ENCODE measurements around the gene PREB.
A peak's percentile ranks its signal among the peaks of the same experiment; 100 is the strongest.

The PREB gene

DNA sequence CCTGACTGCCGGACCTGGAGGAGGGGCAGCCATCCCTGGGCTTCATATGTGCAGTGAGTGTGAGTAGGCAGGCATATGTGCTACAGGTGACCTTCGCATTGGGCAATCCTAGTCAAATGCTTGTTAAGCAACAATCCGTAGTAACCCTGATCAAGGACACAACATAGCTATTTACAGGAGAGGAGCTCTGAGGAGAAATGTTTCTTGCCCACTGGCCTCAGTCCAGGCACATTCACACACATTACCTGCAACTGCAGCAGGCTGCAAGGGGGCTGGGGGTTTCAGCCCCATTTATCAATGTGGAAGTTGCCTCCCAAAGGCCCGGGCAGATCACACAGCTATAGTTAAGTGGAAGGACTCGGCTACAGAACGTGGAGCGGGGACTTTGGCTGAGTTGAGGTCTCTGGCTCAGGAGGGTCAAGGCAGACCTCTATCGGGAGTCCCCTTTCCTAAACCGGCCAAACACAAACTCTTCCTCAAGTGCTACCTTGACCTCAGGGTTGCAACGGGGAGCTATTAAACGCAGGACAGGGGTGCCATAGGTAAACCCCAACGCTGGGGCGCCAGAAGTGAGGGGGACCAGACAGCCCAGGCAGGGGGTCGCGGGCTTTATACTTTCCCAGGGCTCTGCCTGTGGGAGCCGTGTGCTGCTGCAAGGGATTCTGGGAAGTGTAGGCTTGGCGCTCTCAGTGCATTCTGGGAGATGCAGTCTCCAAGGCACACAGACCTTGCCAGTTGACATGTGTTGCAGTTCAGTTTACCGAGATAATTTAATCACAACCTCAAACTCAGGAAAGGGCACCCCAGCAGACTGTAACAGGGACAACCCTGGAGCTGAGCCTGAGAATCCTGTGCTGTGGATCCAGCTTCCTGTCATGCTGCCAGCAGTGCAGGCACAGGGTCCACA lies 38.4 kb downstream of the PREB start:
- no peak for DNase-seq (ENCODE audit: low read depth)

DNA sequence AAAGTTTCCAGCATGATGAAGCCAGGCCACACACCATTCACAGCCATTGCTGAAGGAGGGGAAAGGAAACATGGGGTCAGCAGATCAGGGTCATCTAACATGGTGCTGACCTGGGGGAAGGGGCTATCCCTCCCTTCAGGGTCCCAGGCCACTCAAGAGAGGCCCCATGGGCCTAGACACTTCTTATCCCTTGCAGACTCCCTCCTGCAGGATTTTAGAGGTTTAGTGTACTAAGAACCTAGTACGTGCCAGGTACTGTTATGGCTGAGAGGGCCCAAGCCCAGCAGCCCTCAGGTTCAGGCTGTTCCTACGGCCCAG lies 39.0 kb downstream of the PREB start:
- DNase-seq (ENCODE audit: low read depth): no peak

DNA sequence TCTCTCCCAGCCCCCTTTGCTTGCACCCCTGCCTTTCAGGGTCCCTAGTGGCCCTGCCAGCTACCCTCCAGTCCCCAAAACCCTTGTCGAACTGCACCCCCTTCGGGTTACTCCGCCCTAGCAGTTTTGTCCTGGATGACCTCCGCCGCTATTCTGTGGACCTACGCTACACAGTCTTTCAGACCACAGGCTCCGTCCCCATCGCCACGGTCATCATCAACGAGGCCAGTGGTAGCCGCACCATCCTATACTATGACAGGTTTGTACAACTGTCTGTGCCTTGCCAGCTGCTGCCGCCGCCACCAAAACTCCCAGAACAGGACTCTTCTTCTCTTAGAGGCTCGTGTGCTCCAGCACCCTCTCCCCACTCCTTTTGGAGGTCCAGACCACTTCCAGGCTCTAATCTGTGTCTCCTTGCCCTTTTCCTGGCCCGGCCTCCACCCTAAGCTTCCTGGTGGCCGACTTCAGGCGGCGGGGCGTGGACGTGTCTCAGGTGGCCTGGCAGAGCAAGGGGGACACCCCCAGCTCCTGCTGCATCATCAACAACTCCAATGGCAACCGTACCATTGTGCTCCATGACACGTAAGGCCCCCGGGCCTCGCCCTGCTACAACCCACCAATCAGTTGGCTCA lies 40.0 kb downstream of the PREB start:
- DNase-seq (ENCODE audit: low read depth): no peak

DNA sequence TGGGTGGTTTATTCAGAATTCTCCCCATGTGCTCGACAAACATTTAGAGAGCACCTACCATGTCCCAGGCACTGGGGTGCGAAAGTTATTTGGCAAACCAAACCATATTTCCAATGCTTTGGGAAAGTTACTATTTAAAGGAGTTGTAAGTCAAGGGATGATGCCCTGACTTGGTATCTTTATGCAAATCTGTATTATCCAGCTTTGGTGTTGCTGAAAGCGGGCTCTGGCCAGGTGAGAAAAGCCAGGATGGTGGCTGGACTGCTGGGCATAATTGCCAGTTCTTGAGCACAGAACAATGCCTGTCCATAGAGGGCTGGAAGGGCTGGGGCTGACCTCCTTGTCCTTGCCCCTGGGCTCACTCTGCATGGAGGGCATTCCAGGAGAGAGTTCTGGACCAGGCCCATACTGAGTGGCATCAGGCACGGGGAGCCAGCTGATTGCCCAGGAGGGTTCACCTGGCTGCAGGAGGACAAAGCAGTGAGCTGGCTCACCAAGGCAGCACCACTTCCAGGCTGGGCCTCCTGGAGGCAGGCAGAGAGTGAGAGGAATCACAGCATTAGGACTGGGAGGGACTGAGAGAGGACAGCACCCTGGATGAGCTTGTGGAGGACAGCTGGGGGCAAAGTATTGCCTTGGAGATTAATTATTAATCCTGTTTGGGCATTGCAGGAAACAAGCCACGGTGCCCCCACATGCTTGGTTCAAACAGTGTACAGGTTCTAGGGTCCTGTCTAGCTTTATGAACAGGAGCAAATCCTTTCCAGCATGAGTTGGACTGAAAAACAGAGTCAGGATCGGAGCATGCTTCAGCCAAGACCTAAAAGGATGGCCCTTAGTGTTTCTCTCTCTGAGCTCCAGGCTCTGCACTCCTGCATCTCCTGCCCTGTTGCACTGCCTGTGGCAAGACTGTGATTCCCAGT lies 40.7 kb downstream of the PREB start:
- no peak for DNase-seq (ENCODE audit: low read depth)

DNA sequence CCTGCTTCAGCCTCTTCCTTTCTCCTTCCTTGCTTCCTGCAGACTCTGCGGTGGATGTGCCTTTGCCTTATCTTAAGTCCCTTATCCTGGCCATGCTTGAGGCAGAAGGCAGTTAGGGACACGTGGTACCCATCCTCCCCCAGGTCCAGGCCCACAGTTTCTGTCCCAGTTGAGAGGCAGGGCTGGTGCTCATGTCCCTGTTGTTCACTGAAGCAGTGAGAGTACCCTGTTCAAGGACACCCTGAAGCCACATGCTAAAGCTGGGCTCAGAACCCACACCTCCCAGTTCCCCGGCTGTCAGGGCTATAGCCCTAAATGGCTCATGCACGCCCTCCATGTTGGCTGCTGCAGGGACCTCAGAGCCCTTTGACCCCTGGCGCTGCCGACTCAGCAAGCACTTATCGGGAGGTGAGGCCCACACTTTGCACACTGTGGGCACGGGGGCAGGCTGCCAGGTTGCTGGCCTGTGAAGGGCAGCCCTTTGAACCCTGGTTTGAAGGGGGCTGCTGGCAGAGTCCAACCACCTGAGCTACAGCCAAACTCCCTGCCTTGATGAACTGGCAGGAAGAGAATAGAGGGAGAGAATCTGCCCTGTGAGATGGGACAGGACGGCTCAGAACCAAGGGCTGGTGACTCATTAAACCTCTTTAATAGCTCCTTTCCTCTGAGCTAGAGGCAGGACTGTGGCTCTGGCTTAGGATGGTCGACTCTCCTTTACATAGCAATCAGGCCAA lies 41.6 kb downstream of the PREB start:
- DNase-seq (ENCODE audit: low read depth): no peak

DNA sequence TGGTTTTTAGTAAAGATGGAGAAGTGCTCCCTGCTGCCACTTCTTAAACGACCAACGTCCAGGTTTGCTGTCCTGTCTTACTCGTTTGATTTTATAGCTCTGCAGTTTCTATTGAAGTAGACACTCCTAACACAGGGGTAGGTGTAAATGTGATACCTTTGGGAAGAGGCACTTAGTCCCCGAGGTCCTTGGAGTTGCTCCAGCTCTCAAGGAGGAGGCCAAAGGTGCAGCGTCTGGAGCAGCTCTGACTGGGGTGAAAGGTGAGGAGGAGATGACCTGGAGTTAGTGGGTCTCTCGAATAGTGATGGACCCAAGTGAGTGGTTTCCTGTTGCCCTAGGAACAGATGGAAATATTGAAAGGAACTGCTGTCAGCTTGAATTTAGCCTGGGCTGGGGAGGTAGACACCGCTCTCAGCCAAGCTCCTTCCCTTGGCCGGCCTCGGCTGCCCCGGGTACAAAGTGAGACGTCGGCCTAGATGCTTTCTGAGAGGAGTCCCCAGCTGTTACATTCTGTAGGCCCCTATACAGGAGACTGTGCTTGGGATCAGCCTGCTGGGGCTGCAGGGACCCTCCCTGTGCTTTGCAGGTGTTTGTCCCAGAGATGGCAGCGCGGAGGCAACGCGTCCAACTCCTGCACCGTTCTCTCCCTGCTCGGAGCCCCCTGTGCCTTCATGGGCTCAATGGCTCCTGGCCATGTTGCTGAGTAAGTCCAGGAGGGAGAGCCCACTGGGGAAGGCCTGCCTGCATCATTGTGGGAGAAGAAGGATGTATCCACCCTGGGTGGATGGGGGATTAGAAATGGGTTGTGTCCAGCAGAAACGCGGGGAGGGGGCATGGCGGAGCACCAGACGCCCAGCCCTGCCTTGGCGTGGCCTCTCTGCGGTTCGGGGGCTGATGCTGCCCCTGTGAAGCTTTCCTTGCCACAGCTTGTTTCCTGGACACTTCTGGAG lies 42.4 kb downstream of the PREB start:
- DNase-seq (ENCODE audit: low read depth): no peak

DNA sequence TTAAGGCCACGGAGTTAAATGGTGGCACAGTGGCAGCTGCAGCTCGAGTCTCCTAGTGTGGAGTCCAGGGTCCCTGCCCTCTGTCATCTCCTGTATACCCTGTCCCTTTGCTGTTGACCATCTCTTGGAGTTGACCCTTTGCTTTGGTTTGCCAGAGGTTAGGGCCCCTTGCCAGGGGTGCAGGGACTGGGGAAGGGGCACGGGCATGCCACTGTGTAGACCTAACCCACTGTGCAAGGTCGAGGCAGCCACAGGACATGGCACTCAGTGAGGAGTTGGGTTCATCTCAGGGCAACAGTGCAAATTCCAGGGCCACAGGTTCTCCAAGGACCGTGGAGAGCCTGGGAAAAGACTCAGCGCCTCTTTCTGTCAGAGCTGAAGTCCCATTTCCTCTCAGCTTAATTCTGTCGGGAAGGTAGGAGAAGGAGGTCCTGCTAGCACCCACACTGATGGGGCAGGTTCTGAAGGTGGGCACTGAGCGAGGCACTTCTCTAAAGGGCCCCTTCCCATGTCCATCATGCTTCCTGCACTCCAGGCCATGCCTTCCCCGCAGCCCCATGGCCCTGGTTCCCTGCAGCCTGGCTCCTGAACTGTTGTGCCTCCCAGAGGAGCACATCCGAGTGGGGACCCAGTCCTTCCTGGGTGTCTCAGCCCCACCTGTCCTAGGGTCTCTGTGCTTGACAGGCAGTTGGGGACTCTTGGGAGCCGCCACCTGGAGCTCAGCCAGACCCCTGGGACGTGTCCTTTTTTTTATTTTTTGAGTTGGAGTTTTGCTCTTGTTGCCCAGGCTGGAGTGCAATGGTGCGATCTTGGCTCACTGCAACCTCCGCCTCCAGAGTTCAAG lies 45.1 kb downstream of the PREB start:
- DNase-seq (ENCODE audit: low read depth): no peak

DNA sequence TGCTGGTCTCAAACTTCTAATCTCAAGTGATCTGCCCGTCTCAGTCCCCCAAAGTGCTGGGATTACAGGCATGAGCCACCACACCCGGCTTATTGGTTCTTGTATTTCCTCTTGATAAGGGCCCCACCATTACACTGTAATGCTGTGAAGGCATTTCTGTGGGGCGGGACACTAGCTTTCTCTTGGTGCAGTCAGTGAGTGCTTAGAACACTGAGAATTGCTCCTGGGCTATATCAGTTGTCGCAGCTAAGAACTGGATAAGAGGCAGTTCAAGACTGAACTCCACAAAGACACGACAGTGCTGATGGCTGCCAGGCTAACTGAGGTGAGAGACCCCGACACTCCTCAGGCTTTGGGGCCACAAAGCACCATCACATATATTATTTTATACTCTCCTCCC lies 45.8 kb downstream of the PREB start:
- DNase-seq (ENCODE audit: low read depth): no peak

DNA sequence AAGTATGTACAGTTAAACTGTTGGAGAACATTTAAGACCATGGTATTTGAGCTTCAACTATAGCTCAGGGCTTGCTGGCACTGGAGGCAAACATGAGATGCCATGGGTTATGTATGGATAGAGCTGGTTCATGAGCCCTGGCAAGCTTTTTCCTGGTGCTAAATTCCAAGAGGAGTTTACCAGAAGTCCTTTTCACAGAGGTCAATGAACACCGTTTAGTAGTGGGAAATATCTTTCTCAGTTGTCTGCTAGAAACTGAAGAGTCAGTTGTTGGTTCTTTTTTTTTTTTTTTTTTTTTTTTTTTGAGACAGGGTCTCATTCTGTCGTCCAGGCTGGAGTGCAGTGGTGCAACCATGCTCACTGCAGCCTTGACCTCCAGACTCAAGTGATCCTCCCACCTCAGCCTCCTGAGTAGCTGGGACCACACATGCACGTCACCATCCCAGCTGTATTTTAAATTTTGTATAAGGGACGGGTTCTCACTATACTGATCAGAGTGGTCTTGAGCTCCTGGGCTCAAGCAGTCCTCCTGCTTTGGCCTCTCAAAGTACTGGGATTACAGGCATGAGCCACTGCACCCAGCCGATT lies 46.5 kb downstream of the PREB start:
- DNase-seq (ENCODE audit: low read depth): no peak

DNA sequence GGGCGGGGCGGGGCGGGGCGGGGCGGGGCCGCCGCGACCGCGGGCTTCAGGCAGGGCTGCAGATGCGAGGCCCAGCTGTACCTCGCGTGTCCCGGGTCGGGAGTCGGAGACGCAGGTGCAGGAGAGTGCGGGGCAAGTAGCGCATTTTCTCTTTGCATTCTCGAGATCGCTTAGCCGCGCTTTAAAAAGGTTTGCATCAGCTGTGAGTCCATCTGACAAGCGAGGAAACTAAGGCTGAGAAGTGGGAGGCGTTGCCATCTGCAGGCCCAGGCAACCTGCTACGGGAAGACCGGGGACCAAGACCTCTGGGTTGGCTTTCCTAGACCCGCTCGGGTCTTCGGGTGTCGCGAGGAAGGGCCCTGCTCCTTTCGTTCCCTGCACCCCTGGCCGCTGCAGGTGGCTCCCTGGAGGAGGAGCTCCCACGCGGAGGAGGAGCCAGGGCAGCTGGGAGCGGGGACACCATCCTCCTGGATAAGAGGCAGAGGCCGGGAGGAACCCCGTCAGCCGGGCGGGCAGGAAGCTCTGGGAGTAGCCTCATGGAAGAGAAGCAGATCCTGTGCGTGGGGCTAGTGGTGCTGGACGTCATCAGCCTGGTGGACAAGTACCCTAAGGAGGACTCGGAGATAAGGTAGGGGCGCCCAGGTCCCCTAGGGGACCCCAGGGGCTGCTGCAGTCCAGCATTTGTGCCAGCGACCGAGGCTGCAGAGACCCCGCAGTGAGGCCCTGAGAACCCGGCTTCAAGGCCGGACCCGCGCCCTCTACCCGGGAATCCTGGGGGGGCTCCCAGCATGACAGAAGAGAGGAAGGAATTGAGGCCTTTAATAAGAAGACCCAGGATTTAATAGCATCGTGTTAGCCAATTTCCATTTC lies 47.5 kb downstream of the PREB start, which contains the start of gene KHK:
Gene KHK (plus strand): TSS at position 49 of the 870 bp plus-strand sequence. CDS start 488 bp downstream, at position 537.
- no peak for DNase-seq (ENCODE audit: low read depth)

DNA sequence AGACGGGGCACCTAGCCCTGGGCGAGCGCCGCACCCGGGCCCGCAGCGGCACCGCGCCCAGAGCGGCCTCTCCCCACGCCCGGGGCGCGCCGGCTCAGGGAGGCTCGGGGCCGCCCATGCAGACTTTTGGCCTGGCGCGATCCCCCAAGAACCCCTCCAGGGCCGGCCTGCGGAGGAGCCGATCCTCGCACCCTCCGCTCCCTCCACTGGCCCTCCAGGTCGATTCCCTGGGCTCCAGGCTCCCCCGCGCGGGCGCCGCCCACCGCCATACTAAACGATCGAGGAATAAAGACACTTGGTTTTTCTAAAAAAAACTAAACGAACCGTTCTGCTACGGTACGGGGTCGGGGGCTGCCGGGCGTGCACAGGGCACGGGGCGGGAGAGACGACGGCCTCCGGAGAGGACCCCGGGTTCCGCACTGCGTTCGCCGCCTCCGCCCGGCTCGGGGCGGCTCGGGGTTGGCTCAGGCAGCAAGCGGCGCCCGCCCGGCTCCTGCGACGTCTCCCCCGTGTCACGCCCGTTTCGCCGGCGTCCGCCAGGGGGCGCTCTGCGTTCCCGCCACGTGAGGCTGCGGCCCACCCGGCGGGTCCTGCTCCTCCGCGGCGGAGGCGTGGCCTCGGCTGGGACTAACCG lies 48.2 kb downstream of the PREB start:
- DNase-seq (ENCODE audit: low read depth): peak; percentile 79

DNA sequence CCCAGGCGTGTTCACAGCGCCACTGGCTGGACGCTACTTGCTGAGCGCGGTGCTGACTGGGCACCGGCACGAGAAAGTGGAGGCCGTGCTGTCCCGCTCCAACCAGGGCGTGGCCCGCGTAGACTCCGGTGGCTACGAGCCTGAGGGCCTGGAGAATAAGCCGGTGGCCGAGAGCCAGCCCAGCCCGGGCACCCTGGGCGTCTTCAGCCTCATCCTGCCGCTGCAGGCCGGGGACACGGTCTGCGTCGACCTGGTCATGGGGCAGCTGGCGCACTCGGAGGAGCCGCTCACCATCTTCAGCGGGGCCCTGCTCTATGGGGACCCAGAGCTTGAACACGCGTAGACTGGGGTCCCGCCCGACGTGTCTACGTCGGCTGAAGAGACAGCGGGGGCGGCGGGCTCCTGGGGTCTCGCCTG lies 48.8 kb downstream of the PREB start:
- peak; percentile 47 for DNase-seq (ENCODE audit: low read depth)

DNA sequence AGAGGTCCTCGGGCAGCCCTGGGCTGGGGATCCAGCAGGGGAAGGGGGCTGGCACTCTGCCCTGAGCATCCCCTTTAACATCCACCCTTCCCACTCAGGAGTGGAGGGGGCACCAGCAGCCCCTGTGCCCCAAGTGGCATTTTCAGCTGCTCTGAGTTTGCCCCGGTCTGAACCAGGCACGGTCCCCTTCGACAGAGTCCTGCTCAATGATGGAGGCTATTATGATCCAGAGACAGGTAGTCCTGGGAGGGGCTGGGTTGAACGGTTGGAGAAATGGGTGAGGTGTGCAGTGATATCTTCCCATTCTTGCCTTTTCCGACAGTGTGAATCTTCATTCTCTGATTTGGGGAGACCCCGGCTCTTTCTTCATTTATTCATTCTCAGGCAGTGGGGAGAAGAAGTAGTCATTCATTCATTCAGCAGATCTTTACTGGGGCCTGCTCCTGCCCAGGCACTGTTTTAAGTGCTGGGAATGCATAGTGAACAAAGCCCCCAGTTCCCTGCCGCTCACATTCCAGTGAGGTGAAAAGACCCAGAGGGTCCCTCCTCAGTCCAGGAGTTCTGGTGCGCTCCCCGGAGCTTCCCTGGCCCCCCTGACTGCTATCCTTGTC lies 49.3 kb downstream of the PREB start:
- DNase-seq (ENCODE audit: low read depth): no peak

DNA sequence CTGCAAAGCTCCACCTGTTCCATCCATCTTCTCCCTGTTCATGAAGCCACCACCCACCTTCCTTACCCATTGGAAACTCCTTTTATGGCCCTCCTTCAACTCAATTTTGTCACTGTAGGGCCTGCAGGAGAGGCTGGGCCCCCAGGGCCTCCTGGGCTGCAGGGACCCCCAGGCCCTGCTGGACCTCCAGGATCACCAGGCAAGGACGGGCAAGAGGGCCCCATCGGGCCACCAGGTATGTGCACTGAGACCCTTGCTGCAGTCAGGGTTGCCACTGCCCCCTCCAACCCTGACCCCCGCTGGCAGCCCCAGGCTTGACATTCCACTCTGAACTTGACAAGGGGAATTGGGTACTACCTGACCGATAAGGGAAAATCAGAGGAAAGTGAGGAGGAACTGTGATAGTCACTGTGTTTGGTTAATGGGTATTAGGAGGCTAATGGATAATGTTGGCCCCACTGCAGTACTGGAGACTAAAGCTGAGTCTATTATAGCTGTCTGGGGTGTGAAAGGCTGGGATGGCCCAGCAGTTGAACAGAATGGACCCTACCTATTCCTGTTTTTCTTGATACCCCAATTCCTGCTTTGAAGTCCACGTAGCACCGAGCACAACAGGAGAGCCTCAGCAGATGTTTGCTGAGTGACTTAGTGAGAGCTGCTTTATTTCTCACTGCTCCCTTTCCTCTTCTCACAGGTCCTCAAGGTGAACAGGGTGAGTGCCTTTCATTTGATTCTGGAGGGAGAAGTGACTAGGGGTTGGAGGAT lies 50.0 kb downstream of the PREB start:
- no peak for DNase-seq (ENCODE audit: low read depth)

DNA sequence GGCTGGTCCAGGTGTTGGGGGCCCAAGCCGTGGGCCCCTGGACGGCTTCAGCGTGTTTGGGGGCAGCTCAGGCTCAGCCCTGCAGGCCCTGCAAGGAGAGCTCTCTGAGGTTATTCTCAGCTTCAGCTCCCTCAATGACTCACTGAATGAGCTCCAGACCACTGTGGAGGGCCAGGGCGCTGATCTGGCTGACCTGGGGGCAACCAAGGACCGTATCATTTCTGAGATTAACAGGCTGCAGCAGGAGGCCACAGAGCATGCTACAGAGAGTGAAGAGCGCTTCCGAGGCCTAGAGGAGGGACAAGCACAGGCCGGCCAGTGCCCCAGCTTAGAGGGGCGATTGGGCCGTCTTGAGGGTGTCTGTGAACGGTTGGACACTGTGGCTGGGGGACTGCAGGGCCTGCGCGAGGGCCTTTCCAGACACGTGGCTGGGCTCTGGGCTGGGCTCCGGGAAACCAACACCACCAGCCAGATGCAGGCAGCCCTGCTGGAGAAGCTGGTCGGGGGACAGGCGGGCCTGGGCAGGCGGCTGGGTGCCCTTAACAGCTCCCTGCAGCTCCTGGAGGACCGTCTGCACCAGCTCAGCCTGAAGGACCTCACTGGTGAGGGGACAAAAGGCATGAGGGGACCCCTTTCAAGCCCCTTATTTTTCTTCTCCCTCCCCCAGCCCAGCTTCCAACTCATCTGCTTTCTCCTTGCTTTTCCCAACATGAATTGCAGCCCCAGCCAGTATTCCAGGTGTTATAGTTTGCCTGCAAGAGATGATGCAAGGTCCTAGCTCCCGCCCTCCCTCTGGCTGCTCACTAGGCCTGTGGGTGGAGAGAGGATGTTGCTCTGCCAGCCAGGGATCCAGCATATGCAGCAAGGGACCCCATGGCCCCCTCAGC lies 50.8 kb downstream of the PREB start:
- no peak for DNase-seq (ENCODE audit: low read depth)
